H9 (cell line): ENCODE data around the gene SPDEF. TPM values are rescaled to one million over a fixed set of nuclear protein-coding genes. Genes with fewer than 3 reads are reported as not detected.

ENCODE experiments used
- DNase-seq: peaks from one replicate; pipeline ENCODE4 v3.0.0-alpha.2; 2017
- H2AFZ ChIP-seq: one replicate; pipeline ENCODE4 v1.6.1; 2013; ENCODE audit warnings: mild to moderate bottlenecking, low read length, control low read depth, moderate library complexity
- H2AK5ac ChIP-seq: 2 replicates; pipeline ENCODE4 v1.6.1; 2013; ENCODE audit warnings: low read length, control low read depth, mixed read lengths; ENCODE audit not compliant: insufficient read length
- H2BK120ac ChIP-seq: one replicate; pipeline ENCODE4 v1.6.1; 2013; ENCODE audit warnings: low read depth, mild to moderate bottlenecking, low read length, control low read depth, inconsistent platforms; ENCODE audit not compliant: poor library complexity, severe bottlenecking
- H2BK12ac ChIP-seq: 2 replicates; pipeline ENCODE4 v1.6.1; 2013; ENCODE audit warnings: low read length, control low read depth, mixed read lengths, low read depth; ENCODE audit not compliant: insufficient read length
- H2BK15ac ChIP-seq: 2 replicates; pipeline ENCODE4 v1.6.1; 2013; ENCODE audit warnings: low read depth, low read length, control low read depth
- H2BK20ac ChIP-seq: one replicate; pipeline ENCODE4 v1.6.1; 2013; ENCODE audit warnings: low read depth, mild to moderate bottlenecking, low read length, control low read depth, inconsistent platforms; ENCODE audit not compliant: poor library complexity, severe bottlenecking
- H2BK5ac ChIP-seq: 2 replicates; pipeline ENCODE4 v1.6.1; 2013; ENCODE audit warnings: low read length, control low read depth, mixed read lengths; ENCODE audit not compliant: insufficient read length
- H3K14ac ChIP-seq: 2 replicates; pipeline ENCODE4 v1.6.1; 2013; ENCODE audit warnings: low read length, control low read depth; ENCODE audit not compliant: insufficient read depth
- H3K18ac ChIP-seq: 2 replicates; pipeline ENCODE4 v1.6.1; 2013; ENCODE audit warnings: low read depth, mild to moderate bottlenecking, mixed read lengths, low read length, control low read depth; ENCODE audit not compliant: insufficient read length
- H3K23ac ChIP-seq: 2 replicates; pipeline ENCODE4 v1.6.1; 2013; ENCODE audit warnings: low read length, control low read depth, mixed read lengths, low read depth; ENCODE audit not compliant: insufficient read length
- H3K23me2 ChIP-seq: 2 replicates; pipeline ENCODE4 v1.6.1; 2013; ENCODE audit warnings: low read depth, mild to moderate bottlenecking, mixed read lengths, low read length, control low read depth; ENCODE audit not compliant: insufficient read length, poor library complexity, severe bottlenecking
- H3K27ac ChIP-seq: 2 replicates; pipeline ENCODE4 v1.5.1; 2013; ENCODE audit warnings: low read length, control low read depth, mixed read lengths, low read depth; ENCODE audit not compliant: insufficient read length
- H3K27me3 ChIP-seq: 2 replicates; pipeline ENCODE4 v1.6.1; 2013; ENCODE audit warnings: low read length, control low read depth, inconsistent platforms; ENCODE audit not compliant: insufficient read depth
- H3K4ac ChIP-seq: 2 replicates; pipeline ENCODE4 v1.6.1; 2013; ENCODE audit warnings: low read depth, mild to moderate bottlenecking, control low read depth, inconsistent platforms, low read length, moderate library complexity
- H3K4me1 ChIP-seq: 2 replicates; pipeline ENCODE4 v1.6.1; 2013; ENCODE audit warnings: low read length, control low read depth, inconsistent platforms; ENCODE audit not compliant: insufficient read depth
- H3K4me2 ChIP-seq: 2 replicates; pipeline ENCODE4 v1.6.1; 2013; ENCODE audit warnings: low read length, control low read depth, mixed read lengths; ENCODE audit not compliant: insufficient read length, insufficient read depth
- H3K56ac ChIP-seq: 2 replicates; pipeline ENCODE4 v1.6.1; 2013; ENCODE audit warnings: low read depth, mild to moderate bottlenecking, mixed read lengths, low read length, control low read depth; ENCODE audit not compliant: insufficient read length
- H3K79me1 ChIP-seq: 2 replicates; pipeline ENCODE4 v1.6.1; 2013; ENCODE audit warnings: low read depth, mild to moderate bottlenecking, moderate library complexity, low read length, control low read depth, inconsistent platforms; ENCODE audit not compliant: insufficient read depth, poor library complexity, severe bottlenecking
- H3K79me2 ChIP-seq: 2 replicates; pipeline ENCODE4 v1.6.1; 2013; ENCODE audit warnings: low read length, control low read depth, inconsistent platforms; ENCODE audit not compliant: insufficient read depth
- H3K9ac ChIP-seq: 2 replicates; pipeline ENCODE4 v1.6.1; 2013; ENCODE audit warnings: low read length, control low read depth, mixed read lengths; ENCODE audit not compliant: insufficient read length; ENCODE audit errors: extremely low read depth
- H3K9me3 ChIP-seq: one replicate; pipeline ENCODE4 v1.6.1; 2013; ENCODE audit warnings: low read depth, low read length, inconsistent platforms; ENCODE audit not compliant: control insufficient read depth
- H3T11ph ChIP-seq: one replicate; pipeline ENCODE4 v1.6.1; 2013; ENCODE audit warnings: mild to moderate bottlenecking, low read length, control low read depth, inconsistent platforms
- H4K20me1 ChIP-seq: one replicate; pipeline ENCODE4 v1.6.1; 2013; ENCODE audit not compliant: control insufficient read depth, insufficient read length, insufficient read depth
- H4K5ac ChIP-seq: 2 replicates; pipeline ENCODE4 v1.6.1; 2013; ENCODE audit warnings: low read depth, mild to moderate bottlenecking, mixed read lengths, low read length, control low read depth; ENCODE audit not compliant: insufficient read length
- H4K8ac ChIP-seq: replicated peaks from 2 replicates; pipeline ENCODE4 v1.6.1; 2013; ENCODE audit warnings: low read length, control low read depth, mixed read lengths, low read depth; ENCODE audit not compliant: insufficient read length
- H4K91ac ChIP-seq: 2 replicates; pipeline ENCODE4 v1.6.1; 2013; ENCODE audit warnings: low read depth, mild to moderate bottlenecking, moderate library complexity, mixed read lengths, low read length, control low read depth; ENCODE audit not compliant: insufficient read length
- H3K27ac Mint-ChIP-seq, 3 experiments: 2 replicates in 2 of 3; 3 replicates in 1 of 3; pipeline ENCODE4 v1.8.0; 2020 to 2021; ENCODE audit warnings: mixed read lengths in 3 of 3, mild to moderate bottlenecking in 1 of 3, moderate library complexity in 1 of 3
- H3K27me3 Mint-ChIP-seq: 2 replicates; pipeline ENCODE4 v1.8.0; 2021; ENCODE audit warnings: low read depth, mild to moderate bottlenecking, moderate library complexity, mixed read lengths
- H3K36me3 Mint-ChIP-seq, 3 experiments: 2 replicates in 2 of 3; 3 replicates in 1 of 3; pipeline ENCODE4 v1.8.0; 2020 to 2021; ENCODE audit warnings: low read depth in 3 of 3, mixed read lengths in 3 of 3; ENCODE audit not compliant: insufficient read depth in 1 of 3
- H3K4me1 Mint-ChIP-seq, 2 experiments: 2 replicates each; pipeline ENCODE4 v1.8.0; 2020; ENCODE audit warnings: mixed read lengths in 2 of 2
- H3K4me3 Mint-ChIP-seq, 2 experiments: 2 replicates in 1 of 2; 3 replicates in 1 of 2; pipeline ENCODE4 v1.8.0; 2020 to 2021; ENCODE audit warnings: mild to moderate bottlenecking in 2 of 2, mixed read lengths in 2 of 2, moderate library complexity in 1 of 2
- H3K9me3 Mint-ChIP-seq, 2 experiments: 2 replicates in 1 of 2; 3 replicates in 1 of 2; pipeline ENCODE4 v1.8.0; 2020; ENCODE audit warnings: mild to moderate bottlenecking in 2 of 2, mixed read lengths in 2 of 2, moderate library complexity in 1 of 2
- whole genome bisulfite sequencing: extraction: QIAGEN DNeasy Blood & Tissue Kit; methylation state at CpG from one replicate; pipeline ENCODE4 v1.1.7; 2013; ENCODE audit warnings: missing lambda C conversion rate, low lambda C conversion rate, mixed read lengths; ENCODE audit not compliant: insufficient read length; ENCODE audit errors: extremely low coverage; 5-methylcytosine and 5-hydroxymethylcytosine counted together
- total RNA-seq: library from RNA; stranded (reverse); gene quantifications from 2 replicates; pipeline ENCODE4 v1.2.1, GENCODE V29; 2021
- TF ChIP-seq, protein P1 (sequence below): fragments of 200-600 bp; sonication (generic); conservative IDR thresholded peaks from 3 replicates; pipeline ENCODE4 v1.8.0; 2021; ENCODE audit warnings: antibody characterized with exemption, mild to moderate bottlenecking

Gene SPDEF
- total RNA-seq, 1 experiment from 2014 or later, result 0.15 TPM

DNA sequence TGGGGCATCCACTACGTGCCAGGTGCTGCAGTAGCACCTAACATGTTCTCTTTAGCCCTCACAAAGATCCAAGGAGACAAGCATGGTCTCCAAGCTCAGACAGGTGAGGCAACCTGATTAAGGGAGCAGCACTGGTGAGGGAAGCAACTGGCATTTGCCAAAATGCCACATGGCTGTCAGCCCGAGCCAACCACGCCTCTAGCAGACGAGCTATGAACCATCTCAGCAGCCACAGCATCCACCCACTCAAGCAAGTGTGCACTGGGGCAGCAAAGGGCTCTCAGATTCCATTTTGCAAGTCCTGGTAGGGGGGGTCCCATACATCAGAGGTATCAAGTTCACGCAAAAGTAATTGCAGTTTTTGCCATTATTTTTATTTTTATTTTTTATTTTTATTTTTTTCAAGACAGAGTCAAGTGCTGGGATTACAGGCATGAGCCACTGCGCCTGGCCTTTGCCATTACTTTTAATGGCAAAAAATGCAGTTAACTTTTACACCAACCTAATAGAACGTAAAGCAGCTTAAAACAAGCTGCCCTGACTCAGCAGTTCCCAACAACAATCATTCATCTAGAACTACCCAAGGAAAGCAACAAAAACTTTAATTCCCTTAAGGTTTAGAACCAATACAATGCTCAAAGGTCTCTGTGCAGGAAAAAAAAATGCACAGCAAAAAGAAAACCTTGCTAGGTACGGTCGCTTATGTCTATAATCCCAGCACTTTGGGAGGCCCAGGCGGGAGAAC lies 36.3 kb upstream of the SPDEF start:
- H3T11ph ChIP-seq, result no peak overlapping the region
- Mint-ChIP-seq H3K36me3 (peaks cover 0 to 5% (median 0%) of the 10 kb centered on the region in 3 experiments; a peak in 3 of 7 replicates), H3K9me3 (no peaks in the 10 kb centered on the region), H3K4me3 (no peak overlapping the region), H3K27ac (peak overlapping the region in 2 of 3 experiments; percentile 49 to 81; a peak in 1 of 7 replicates), H3K4me1 (peaks cover 16 to 26% of the 10 kb centered on the region in 2 experiments), H3K27me3 (no peaks in the 10 kb centered on the region)
- no peaks in the 10 kb centered on the region for H3K9me3 ChIP-seq
- no peak overlapping the region for H2BK120ac ChIP-seq
- H2AK5ac ChIP-seq, result no peak overlapping the region
- no peaks in the 10 kb centered on the region for H3K23me2 ChIP-seq
- no peak overlapping the region for H3K14ac ChIP-seq
- no CpG with 5 or more reads among the region's 10 CpGs for WGBS
- no peaks in the 10 kb centered on the region for H3K79me1 ChIP-seq
- no peak for DNase-seq
- peaks cover 2% of the 10 kb centered on the region; the same call in 1 of the 2 replicates for H3K79me2 ChIP-seq
- no peak overlapping the region for H3K4me2 ChIP-seq
- no peak overlapping the region for H2BK12ac ChIP-seq
- H4K91ac ChIP-seq, result no peak overlapping the region
- no peak overlapping the region for H3K27ac ChIP-seq
- H3K27me3 ChIP-seq, result no peaks in the 10 kb centered on the region
- H4K5ac ChIP-seq, result no peak overlapping the region
- H3K18ac ChIP-seq, result no peak overlapping the region
- H3K4me1 ChIP-seq, result no peaks in the 10 kb centered on the region; the same call in 1 of the 2 replicates
- H2BK20ac ChIP-seq, result no peak overlapping the region
- H3K4ac ChIP-seq, result no peak overlapping the region
- H3K9ac ChIP-seq, result no peak overlapping the region
- no peak overlapping the region for H2BK5ac ChIP-seq
- H4K20me1 ChIP-seq, result no peaks in the 10 kb centered on the region
- H3K23ac ChIP-seq, result no peak overlapping the region
- H2BK15ac ChIP-seq, result no peak overlapping the region
- TF ChIP-seq, protein P1, sequence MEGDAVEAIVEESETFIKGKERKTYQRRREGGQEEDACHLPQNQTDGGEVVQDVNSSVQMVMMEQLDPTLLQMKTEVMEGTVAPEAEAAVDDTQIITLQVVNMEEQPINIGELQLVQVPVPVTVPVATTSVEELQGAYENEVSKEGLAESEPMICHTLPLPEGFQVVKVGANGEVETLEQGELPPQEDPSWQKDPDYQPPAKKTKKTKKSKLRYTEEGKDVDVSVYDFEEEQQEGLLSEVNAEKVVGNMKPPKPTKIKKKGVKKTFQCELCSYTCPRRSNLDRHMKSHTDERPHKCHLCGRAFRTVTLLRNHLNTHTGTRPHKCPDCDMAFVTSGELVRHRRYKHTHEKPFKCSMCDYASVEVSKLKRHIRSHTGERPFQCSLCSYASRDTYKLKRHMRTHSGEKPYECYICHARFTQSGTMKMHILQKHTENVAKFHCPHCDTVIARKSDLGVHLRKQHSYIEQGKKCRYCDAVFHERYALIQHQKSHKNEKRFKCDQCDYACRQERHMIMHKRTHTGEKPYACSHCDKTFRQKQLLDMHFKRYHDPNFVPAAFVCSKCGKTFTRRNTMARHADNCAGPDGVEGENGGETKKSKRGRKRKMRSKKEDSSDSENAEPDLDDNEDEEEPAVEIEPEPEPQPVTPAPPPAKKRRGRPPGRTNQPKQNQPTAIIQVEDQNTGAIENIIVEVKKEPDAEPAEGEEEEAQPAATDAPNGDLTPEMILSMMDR, result no peak
- H3K56ac ChIP-seq, result no peak overlapping the region
- H4K8ac ChIP-seq, result no peak overlapping the region
- no peak overlapping the region for H2AFZ ChIP-seq
